Measurements from ENCODE around the gene GPR135.
"Not testable (repeated sequence)": the region's sequence is repeated elsewhere in the genome, so short reads cannot be mapped to it uniquely, and the experiment has no call there.

GPR135 gene

DNA sequence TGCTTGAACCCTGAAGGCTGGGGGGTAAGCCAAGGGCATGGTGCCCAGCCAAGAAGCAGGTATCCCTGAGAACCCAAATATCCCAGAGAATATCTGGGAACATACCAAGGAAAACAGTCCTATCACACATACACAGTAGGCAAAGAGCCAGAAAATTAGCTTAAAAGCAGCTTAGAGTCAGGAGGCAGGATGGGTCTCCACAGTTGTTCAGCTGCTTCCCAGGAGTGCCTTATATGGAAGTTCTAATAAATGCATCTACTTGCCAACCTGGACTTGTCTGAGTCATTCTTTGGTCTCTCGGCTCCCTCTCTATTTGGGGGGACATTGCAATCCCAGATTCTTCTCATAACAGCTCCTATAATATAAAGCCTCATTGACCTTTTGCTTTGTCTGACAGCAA, 9.0 kb upstream of the GPR135 start:
- no peak for DNase-seq

DNA sequence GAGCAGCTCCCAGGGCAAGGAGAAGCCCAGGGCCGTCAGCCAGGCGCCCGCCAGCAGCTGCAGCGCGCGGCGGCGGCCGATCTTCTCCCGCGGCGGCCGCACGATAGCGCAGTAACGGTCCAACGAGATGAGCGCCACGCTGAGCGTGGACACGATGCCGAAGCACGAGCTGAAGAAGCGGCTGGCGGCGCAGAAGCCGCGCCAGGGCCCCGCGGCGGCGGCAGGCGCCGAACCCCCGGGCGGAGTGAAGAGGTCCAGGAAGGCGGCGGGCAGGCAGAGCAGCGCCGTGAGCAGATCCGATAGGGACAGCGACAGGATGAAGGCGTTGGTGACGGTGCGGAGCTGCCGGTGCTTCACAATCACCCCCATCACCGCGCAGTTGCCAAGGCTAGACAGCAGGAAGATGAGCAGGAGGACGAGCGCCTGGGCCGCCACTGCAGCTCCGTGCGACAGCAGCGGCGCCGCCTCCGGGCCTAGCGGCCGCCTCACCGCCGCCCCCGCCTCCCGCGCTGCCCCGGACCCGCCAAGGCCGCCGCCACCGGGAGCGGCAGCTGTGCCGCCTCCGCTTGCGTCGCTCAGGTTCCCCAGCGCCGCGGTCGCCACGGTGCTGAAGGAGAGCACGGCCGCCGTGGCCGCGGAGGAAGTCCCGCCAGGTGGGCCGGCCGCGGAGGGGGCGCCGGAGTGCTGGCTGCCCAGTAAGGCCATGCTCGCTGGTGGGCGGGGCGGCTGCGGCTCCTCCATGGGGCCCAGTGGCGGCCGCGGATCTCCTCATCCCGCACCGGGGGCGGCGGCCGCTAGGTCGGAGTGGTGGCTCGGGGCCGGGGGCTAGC, 479 bp downstream of the GPR135 start:
- DNase-seq: peak; percentile 7 to 41

DNA sequence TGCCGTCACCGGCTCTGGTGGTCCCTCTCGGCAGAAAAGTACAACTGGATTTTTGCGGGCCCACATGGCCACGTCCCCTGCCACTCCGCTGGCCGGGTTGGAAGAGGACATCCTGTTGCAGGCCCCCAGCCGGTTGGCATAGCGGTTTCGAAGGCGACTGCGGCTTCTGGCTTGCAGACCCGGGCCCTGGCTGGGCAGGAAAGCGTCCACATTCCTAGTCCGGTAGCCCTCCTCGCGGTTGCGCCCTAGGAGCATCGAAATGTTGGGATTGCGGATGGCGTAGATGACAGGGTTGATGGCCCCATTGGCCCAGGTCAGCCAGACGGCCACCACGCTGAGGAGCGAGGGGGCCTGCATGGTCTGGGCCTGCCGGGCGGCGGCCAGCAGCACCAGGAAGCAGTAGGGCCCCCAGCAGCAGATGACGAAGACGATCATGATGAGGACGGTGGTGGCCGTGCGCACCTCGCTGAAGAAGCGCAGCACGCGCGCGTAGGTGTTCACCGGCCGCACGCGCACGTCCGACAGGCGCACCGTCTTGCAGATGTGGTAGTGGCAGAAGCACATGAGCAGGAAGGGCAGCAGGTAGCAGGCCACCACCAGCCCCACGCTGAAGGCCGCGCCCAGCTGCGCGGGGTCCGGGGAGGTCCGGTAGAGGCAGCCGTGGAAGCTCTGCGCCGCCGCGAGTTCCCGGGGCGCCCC, 1.2 kb downstream of the GPR135 start:
- no peak for DNase-seq

DNA sequence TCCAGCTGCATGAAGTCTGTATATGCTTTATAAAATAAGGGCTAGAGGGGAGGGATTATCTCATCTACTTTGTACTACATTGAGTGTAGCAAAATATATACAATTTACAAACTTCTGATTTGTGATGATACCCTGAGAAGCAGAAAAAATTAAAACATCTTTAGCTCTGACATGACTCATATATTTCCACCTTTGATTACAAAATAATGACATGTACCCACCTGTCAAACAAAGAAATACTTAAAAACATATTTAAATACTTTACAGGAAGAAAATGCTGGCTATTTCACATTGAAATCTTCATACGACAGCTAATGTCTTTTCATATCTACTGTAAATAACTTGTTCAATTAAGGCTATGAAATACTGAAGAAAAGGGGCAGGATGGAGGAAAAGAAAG, 3.3 kb downstream of the GPR135 start:
- DNase-seq: no peak

DNA sequence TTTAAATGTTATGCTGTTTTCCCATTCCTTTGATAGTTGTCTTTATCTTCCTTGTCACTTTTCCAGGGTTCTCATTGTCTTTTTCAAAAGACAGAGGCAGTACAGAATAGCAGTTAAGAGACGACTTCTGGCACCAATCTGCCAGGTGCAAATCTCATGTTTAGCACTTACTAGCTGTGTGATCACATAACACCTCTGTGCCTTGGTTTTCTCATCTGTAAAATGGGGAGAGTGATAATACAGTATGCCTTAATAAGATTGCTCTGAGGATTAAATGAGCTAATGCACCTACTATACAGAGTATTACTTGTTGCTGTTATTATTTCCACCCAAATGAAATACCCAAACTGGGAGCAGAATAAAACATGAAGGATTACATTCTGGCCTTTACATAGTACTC, 4.8 kb downstream of the GPR135 start:
- no peak for DNase-seq

DNA sequence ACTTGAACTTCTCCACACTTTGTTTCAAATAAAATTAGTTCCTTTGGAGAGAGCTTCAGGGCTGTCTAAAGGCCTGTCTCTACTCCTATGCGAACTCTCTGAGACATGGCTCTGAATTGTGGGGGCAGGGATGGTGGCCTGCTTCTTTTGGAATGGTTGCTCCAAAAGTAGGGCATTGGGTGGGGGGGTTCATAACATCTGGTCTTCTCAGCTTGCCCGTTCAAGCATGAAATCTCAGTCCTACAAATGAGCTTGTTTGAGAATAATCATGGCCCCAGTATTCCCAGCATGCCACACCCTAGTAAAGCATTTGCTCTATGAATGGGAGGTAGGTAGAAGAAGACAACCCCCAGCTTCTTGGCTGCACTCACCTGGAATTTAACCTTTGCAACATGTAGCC, 6.7 kb downstream of the GPR135 start:
- DNase-seq: no peak

DNA sequence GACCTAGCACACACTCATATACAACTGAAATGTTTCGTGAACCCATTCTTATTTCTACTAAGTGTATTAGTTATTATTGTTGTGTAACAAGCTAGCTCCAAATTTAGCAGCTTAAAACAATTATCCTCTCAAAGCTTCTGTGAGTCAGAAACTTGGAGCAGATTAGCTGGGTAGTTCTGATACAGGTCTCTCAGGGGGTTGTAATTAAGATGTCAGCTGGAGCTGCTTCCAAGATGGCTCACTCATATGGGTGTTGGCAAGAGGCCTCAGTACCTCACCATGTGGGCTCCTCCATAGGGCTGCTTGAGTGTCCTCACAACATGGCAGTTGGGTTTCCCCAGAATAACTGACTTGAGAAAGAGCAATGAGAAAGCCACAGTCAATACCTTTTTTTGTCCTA, 9.8 kb downstream of the GPR135 start:
- no peak for DNase-seq

DNA sequence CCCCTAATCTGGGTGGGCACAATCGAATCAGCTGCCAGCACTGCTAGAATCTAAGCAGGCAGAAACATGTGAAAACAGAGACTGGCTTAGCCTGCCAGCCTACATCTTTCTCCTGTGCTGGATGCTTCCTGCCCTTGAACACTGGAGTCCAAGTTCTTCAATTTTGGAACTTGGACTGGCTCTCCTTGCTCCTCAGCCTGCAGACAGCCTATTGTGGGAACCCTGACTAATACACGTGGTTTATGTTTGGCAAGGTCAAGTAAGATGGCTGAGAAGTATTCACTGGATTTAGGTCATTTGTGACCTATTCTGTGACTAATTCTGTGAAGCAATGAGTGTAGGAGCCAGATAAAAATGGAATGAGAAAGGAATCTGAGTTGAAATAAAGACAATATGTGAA, 11.0 kb downstream of the GPR135 start:
- no peak for DNase-seq

DNA sequence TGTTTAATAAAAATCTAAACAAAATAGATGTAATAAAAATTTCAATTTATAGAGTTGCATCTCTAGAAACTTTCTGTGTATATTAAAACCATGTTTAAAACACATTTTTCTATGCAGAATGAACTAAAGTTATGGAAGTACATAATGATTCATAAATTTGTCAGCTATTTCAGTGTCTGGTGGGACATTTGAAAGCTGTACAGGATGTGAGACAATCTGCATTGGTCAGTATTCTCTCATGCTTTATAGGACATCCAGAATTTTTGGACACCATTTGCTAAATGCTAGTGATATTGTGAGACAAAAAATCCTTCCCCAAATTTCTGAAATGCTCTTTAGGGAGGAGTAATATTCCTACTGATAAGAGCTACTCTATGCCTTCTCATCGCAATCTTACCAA, 13.3 kb downstream of the GPR135 start:
- no peak for DNase-seq

DNA sequence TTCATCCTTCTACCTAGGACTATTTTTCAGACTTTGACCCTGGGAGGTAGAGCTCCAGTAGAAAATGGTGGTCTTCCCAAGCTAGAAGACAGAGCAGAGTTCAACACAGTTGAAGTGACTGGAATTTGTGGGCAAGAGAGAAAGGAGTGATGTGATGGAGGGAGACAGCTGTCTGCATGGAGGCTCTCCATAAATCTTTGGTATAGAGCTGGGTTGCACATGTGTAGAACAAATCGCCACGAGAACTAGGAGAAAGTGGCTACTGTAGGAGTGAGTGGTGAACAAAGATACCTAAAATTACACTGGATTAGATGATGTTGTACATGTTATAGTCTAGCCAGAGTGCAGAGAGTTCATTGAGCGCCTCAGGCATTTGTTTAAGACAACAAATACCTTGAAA, 14.5 kb downstream of the GPR135 start:
- no peak for DNase-seq

DNA sequence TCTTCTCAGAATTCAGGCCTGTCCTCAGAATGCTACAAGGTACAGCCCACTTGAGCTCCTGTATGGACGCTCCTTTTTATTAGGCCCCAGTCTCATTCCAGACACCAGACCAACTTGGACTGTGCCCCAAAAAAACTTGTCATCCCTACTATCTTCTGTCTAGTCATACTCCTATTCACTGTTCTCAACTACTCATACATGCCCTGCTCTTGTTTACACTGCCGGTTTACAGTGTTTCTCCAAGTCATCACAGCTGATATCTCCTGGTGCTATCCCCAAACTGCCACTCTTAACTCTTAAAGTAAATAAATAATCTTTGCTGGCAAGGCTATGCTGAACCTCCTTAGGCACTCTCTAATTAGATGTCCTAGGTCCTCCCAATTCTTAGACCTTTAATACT, 16.5 kb downstream of the GPR135 start:
- DNase-seq: not testable (repeated sequence)

DNA sequence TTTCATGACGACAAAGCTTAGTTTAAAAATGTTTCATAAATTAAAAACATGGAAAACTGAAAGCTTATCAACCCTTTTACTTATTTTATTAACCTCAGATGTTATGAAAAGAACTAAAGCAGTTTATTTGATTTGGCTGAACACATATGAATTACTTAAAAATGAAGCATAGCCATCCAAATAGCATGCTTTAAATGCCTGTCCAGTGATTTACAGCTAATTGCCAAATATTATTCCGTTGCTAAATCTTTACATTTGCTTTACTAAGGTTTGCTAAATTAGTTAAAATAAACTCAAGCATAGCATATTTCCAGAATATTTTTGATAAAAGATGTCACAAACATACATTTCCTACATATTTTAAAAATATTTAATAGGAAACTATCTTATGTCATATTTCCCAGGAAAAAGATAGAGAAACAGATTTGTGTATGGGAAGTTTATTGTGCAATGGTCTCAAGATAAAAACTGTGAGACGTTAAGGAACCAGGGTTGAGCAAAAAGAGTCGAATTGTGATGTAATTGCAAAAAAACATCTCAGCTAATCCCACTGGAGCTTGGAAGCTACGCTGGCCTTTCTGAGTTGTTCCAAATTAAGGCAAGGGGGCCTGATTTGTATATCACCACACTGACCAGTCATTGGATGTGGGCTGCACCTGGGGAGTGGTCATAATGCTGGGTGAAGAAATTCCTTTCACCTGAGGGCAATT, 25.8 kb downstream of the GPR135 start:
- DNase-seq: no peak

DNA sequence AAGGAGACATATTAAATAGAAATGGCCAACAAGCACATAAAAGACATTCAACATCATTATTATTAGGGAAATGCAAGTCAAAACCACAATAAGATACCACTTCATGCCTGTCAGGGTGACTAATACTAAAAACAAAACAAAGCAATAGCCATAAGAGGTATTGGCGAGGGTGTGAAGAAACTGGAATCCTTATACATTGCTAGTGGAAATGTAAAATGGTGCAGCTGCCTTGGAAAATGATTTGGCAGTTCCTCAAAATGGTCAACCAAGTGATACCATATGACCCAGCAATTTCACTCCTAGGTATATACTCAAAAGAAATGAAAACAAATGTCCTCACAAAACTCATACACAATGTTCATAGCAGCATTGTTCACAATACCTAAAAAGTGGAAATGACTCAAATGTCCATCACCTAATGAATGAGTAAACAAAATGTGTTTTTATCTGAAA, 27.0 kb downstream of the GPR135 start:
- DNase-seq: no peak

DNA sequence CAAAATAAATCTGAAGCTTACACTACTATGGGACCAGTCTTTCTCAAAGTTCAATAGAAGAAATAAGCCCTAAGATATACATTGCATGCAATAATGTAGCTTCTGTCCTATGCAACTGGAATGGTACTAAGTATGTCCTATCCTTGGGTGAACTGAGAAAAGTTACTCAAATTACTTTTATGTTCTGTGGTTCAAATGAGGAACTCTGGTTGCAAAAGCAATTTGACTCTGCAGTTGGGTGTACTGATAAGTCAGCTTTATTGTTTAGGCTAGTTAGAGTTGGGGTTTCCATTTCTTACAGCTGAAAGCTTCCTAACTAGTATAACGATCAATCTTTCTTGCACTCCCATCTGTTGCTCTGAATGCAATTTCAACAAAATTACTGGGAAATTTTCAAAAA, 29.2 kb downstream of the GPR135 start:
- DNase-seq: no peak

DNA sequence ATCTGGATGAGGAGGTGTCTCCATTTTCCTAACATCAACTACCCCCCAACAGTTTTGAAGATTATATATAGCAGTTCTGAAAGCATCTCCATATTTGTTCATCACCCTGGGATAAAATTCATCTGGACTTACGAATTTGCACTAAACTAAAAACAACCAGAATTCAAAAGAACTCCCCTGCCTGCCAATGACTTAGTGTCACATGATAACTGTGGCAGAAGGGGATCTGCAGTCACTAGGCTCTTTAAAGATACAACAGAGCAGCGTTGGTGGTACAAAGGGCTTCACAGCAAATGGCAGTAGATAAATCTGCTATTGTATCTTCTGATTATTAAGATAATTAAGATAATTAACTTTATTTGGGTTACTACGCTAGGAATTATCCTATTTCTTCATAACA, 30.1 kb downstream of the GPR135 start:
- no peak for DNase-seq

DNA sequence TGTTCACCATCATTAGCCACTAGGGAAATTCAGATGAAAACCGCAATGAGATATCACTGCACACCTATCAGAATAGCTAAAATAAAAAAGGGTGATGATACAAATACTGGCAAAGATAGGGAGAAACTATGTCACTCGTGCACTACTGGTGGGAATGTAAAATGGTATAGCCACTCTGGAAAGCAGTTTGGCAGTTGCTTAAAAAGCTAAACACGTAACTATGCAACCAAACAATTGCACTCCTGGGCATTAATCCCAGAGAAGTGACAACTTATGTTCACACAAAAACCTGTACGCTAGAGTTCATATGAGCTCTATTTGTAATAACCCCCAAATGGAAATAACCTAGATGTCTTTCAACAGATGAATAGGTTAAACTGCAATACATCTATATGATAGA, 35.4 kb downstream of the GPR135 start:
- no peak for DNase-seq

DNA sequence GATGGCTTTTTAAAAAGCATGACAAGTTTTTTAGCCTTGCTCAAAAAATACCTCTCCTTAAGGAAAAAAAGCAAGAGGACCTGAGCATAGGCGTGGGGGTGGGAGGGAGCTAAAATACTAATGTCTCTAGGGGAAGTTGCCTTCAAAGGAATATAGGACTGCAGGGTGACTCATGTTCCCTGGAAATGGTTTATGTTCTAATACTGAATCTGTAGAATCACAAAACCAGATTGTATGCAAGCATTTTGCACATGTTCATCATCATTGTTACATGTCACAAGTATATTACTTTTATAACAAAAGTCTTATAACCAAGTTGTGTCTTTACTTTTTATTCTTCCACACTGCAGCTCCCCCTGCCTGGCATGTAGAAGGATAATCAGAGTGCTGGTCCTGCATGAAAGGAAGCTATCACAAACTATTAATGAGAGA, 36.6 kb downstream of the GPR135 start:
- no peak for DNase-seq

DNA sequence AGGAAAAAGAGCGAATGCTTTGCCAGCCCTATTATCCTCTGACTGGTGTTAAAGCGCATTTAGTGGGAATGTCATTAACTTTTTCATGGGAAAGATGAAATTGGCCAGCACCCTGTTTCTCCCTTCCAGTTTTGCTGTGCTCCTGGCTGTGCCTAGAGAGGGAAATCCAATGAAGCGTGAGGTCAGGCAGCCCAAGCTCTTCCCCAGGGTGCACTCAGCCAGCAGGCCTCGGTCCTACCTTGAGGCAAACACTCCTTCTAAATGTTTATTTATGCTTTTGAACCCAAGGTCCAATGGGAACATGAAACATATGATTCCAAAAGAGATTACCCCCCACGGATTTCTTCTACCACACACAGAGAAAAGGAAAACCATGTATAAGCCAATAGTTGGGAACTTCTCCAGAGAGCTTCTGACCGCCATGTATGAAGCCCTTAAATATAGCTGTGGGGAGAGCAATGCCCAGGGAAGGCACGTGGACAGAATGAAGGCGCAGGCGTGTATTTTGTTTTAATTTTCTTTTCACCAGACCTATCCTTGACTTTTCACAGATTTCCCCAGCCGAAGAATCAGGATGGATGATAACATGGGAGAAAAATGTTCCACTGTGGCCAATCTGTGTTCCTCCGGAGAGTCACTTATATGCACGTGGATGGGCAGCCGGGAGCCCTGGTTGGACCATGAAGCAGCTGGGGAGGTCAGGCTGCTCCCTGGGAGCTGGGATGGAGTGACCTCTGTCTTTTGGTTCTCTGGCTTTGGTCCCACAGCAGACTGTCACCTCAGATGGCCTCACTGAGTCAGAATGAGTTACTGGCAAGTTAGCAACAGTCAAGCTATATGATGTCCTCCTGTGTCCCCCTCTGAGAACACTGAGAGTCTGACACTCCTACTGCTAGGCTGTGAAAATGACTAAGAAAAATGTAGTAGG, 37.3 kb downstream of the GPR135 start:
- no peak for DNase-seq

DNA sequence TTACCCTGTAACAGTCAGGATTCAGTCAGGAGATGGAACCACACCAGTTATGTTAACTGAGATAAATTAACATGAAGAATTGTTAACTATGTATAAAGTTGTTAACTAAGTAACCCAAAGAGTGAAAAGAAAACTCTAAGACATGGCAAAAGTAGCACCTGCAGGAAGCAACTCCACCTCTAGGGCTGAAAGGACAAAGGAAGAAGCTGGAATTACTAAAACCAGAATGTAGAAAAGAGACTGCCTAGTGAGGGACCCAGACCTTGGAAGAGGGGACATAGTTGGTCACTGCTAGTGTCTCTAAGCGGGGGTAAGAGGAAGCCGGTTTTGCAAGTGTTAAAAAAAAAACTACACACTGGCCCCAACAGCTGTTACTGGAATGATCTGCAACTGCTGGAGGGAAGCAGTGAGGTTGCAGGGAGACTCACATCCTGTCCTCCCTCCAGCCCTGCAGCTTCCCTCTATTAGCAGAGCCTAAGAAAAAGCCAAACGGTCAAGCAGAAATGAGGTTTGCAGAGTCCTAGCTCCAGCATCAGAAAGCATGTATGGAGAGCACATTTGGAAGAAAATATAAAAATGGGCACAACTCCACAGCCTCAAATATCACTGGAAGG, 39.8 kb downstream of the GPR135 start:
- no peak for DNase-seq

DNA sequence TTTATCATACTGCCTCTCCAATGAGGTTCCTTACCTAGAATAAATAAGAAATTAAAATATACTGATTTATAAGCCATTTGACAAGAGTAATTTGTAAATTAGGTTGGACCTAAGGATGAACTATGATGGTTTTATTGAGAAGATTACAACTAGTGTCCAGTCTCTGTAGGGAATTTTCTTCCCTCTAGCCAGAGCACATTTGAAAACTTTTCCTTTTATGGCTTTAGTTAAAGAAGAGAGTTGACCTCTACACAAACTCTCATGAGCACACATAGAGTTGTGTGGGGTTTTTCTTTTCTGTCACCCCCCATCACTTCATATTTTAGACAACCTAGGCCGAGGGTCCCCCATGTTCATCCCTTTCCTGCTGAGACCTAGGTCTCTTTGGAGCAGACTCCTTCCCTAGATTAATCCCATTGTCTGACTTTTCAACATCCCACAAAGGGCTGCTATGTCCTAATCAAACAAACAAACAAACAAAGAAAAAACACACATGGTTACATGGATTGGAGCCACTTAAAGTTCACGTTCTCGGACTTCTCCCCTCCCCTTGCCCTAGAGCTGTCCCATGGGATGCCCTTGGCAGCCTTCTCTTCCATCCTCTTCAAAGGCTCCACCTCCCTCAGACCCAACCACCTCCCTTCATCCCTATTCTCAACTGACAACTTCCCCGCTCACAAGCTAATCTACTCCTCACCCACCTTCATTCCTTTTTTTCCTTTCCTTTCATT, 40.7 kb downstream of the GPR135 start:
- DNase-seq: no peak

DNA sequence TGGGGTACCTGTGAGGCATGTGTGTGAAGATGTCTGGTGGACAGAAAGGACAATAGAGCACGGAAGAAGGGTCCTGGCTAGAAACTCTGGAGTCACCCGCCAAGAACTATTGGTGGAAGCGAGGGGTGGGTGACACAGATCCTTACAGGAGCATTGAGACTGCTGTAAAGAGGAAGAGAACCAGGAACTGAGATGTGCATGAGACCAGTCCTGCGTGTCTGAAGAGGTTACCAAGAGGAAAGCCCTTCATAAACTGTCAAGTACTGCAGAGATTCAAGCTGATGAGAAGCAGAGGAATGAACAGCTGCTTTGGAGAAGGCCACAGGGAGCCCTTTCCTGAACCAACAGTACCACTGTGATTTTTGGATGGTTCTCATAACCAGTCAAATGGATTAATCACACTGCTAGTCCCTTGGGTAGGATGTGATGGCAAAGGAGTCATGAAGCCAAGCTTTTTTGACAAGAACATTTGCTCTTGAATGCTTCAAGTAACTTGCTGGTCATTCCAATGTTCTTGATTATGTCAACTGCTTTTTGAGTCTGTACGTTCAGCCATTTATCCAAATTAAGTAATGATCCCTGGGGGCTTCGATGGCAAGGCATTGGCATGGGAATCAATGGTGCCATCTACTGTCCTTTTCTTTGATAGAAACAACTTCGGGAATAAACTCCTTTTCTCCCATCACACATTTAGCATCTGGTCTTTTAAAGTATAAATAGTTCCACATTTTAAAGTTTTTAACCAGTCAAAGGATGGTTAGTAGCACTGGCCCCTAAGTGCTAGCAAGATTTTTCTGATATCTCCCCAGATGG, 42.9 kb downstream of the GPR135 start:
- no peak for DNase-seq
